Dermis microvascular lymphatic vessel endothelial cell (primary cell): ENCODE data around the gene OGFR. TPM values are rescaled to one million over a fixed set of nuclear protein-coding genes. Genes with fewer than 3 reads are reported as not detected.
A peak's percentile ranks its signal among the peaks of the same experiment; 100 is the strongest.

Experiments used
- DNase-seq, 2 donors: peaks; one replicate each; pipeline versions ENCODE4 v3.0.0 to v3.0.0-alpha.2; 2010; ENCODE audit warnings: low read depth in 2 of 2
- total RNA-seq: library from RNA; depleted of rRNA; stranded (reverse); fragments of >200 nt; gene quantifications from 2 replicates; pipeline ENCODE4 v1.2.1, GENCODE V29; 2014

Gene OGFR
- total RNA-seq, 1 donor from 2014 or later: 18.2 TPM

GRCh38 chr20:62860924-62861691, 56.5 kb downstream of the OGFR start:
- peak in 1 of 2 donors; percentile 37 for DNase-seq

DNA sequence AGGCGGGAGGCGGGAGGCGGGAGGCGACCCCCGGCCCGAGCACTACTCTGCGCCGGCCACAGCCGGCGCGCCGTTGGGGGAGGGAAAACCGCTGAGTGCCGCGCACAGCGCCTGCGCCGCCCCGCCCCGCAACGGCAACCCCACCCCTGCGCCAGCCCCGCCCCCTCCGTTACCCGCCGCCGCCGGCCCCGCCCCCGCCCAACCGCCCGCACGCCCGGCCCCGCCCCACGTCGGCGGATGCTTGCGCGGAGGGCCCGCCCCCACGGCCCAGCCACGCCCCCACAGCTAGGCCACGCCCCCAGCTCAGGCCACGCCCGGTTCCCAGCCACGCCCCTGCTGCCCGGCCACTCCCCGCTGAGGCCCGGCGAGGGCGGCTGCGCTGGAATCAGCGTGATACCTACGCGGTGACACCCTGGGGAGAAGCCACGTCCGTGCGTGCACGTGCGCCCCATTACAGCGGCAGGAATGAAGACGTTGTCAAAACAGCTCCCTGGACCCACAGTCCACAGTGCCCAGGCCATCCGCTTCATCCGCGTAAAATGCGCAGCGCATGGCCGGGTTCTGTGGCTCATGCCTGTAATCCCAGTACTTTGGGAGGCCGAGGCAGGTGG, 57.2 kb downstream of the OGFR start, which contains the start of gene TCFL5:
Gene TCFL5, minus strand, starts transcription at position 97 of the 611 bp plus-strand sequence. CDS start 152 bp downstream, outside the sequence.
- peak; percentile 53 to 85 for DNase-seq

Other genes starting within 250 kb of the OGFR start
- gene SLCO4A1, start 162.3 kb upstream of the OGFR start, total RNA-seq: 0.51 and 0.90 TPM in 2 replicates
- under 0.01 TPM in 2 replicates for gene NTSR1, start 96.0 kb upstream of the OGFR start, total RNA-seq
- 15.4 and 17.1 TPM in 2 replicates for gene MRGBP, start 8.4 kb upstream of the OGFR start, total RNA-seq
- gene COL9A3, start 12.2 kb downstream of the OGFR start, total RNA-seq: 0.38 and 1.0 TPM in 2 replicates
- gene TCFL5, start 57.0 kb downstream of the OGFR start, total RNA-seq: 9.5 and 10.1 TPM in 2 replicates
- gene DIDO1, start 121.7 kb downstream of the OGFR start, total RNA-seq: 20.4 and 29.5 TPM in 2 replicates
- 34.8 and 41.7 TPM in 2 replicates for gene GID8, start 133.3 kb downstream of the OGFR start, total RNA-seq
- gene SLC17A9, start 147.9 kb downstream of the OGFR start, total RNA-seq: 5.4 and 6.2 TPM in 2 replicates
- not detected in 2 replicates for gene BHLHE23, start 202.1 kb downstream of the OGFR start, total RNA-seq